ENCODE data around the gene FAM53B. TPM values are rescaled to one million over a fixed set of nuclear protein-coding genes. Genes with fewer than 3 reads are reported as not detected.

FAM53B gene
- total RNA-seq, 2 donors from 2014 or later: 43.3 to 45.2 TPM

GRCh38 chr10:124647421-124648130 is 96.6 kb downstream of the FAM53B start:
- Histone ChIP-seq H3K36me3 (no peaks in the 10 kb centered on the region), H3K4me1 (peaks cover 27% of the 10 kb centered on the region), H3K9ac (ENCODE audit: low read depth in 2 of 2, low read length in 2 of 2) (no peak overlapping the region), H3K27me3 (no peaks in the 10 kb centered on the region), H3K9me3 (no peaks in the 10 kb centered on the region), H3K4me3 (no peak overlapping the region), H3K27ac (peak overlapping the region; percentile 71)
- intact Hi-C loops (cut with DNase I): loop anchor here (5.0 kb wide), 1 partner anchor 95 kb away; the partner anchor contains the start of gene FAM53B
- peak; percentile 75 for DNase-seq
- TF ChIP-seq CTCF (IDR thresholded peaks at IDR 0.05): peak; percentile 31

- DNase-seq: peak; percentile 60
- intact Hi-C loops (cut with DNase I): loop anchor here (5.0 kb wide), 1 partner anchor 96 kb away; the partner anchor contains the start of gene FAM53B
- peak overlapping the region in 1 of 2 donors; percentile 44 for H3K9ac ChIP-seq (ENCODE audit: low read depth in 2 of 2, low read length in 2 of 2)
- H3K36me3 ChIP-seq: no peaks in the 10 kb centered on the region
- no peak overlapping the region for H3K4me3 ChIP-seq
- peak overlapping the region; percentile 71 for H3K27ac ChIP-seq
- TF ChIP-seq CTCF (IDR thresholded peaks at IDR 0.05): no peak
- H3K27me3 ChIP-seq: no peaks in the 10 kb centered on the region
- H3K4me1 ChIP-seq: peaks cover 27% of the 10 kb centered on the region
- H3K9me3 ChIP-seq: no peaks in the 10 kb centered on the region
Observed at GRCh38 chr10:124646483-124647352, 97.5 kb downstream of the FAM53B start.

- H3K27me3 ChIP-seq: no peaks in the 10 kb centered on the region
- peaks cover 27% of the 10 kb centered on the region for H3K4me1 ChIP-seq
- H3K27ac ChIP-seq: no peak overlapping the region
- intact Hi-C loops (cut with DNase I): loop anchor here (5.0 kb wide), 1 partner anchor 97 kb away; the partner anchor contains the start of gene FAM53B
- H3K9me3 ChIP-seq: no peaks in the 10 kb centered on the region
- TF ChIP-seq CTCF (IDR thresholded peaks at IDR 0.05): no peak
- H3K36me3 ChIP-seq: no peaks in the 10 kb centered on the region
- no peak for DNase-seq
- H3K4me3 ChIP-seq: no peak overlapping the region
- H3K9ac ChIP-seq (ENCODE audit: low read depth in 2 of 2, low read length in 2 of 2): no peak overlapping the region
Observed at GRCh38 chr10:124645467-124646095, 98.6 kb downstream of the FAM53B start.

- intact Hi-C loops (cut with DNase I): loop anchor here (5.0 kb wide), 1 partner anchor 97 kb away; the partner anchor contains the start of gene FAM53B
- no peak for TF ChIP-seq CTCF (IDR thresholded peaks at IDR 0.05)
- Histone ChIP-seq H3K27ac (no peak overlapping the region), H3K27me3 (no peaks in the 10 kb centered on the region), H3K4me3 (no peak overlapping the region), H3K9me3 (no peaks in the 10 kb centered on the region), H3K36me3 (no peaks in the 10 kb centered on the region), H3K4me1 (peaks cover 27% of the 10 kb centered on the region), H3K9ac (ENCODE audit: low read depth in 2 of 2, low read length in 2 of 2) (no peak overlapping the region)
- DNase-seq: no peak
Observed at GRCh38 chr10:124644771-124645415, 99.3 kb downstream of the FAM53B start.

- Histone ChIP-seq H3K4me1 (peaks cover 27% of the 10 kb centered on the region), H3K9ac (ENCODE audit: low read depth in 2 of 2, low read length in 2 of 2) (no peak overlapping the region), H3K36me3 (no peaks in the 10 kb centered on the region), H3K9me3 (no peaks in the 10 kb centered on the region), H3K27ac (no peak overlapping the region), H3K27me3 (no peaks in the 10 kb centered on the region), H3K4me3 (no peak overlapping the region)
- no peak for DNase-seq
- no peak for TF ChIP-seq CTCF (IDR thresholded peaks at IDR 0.05)
- intact Hi-C loops (cut with DNase I): no loop called here
Observed at GRCh38 chr10:124644236-124644635, 99.9 kb downstream of the FAM53B start.

Measured in colonic mucosa (tissue), 4 donors.